ENCODE measurements around the gene KLHL10.

GRCh38 chr17:41871789-41872188 lies 34.2 kb downstream of the KLHL10 start:
- TF ChIP-seq CTCF (conservative IDR thresholded peaks at IDR 0.05; ENCODE audit: low read depth in 2 of 2), result no peak
- no peak for TF ChIP-seq STAT1 (IDR thresholded peaks at IDR 0.05; ENCODE audit: unreplicated experiment)

Measured in GM23338 (cell line).